ENCODE results near the gene PRELP. TPM values are rescaled to one million over a fixed set of nuclear protein-coding genes. Genes with fewer than 3 reads are reported as not detected.

PRELP gene
- total and polyA plus RNA-seq, 2 of the 8 experiments (the other 6 are each of a cell fraction or from before 2014, with no cell fraction given): 0.13 to 0.23 TPM

DNA sequence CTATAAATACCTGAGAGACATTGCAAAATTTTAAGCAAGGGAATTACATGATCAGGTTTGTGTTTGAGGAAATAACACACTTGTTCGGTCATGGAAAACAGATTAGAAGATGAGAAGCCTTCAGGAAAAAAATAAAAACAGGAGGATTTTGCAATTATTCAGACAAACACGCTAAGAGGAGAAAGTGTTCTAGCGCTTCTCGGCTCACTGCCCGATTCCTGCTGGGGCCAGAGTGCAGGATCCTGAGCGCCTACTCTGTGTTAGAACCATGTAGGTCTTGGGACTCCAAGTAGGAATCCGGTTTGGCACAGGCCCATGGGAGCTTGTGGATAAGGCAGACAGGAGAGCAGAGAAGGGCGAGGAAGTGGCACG lies 8.1 kb upstream of the PRELP start:
- no peak for FAIRE-seq
- Histone ChIP-seq H2BK12ac (ENCODE audit: low read depth, low read length) (no peak overlapping the region), H4K20me1 (replicated peaks in 1 of 2; ENCODE audit: control insufficient read depth in 1 of 2, insufficient read depth in 2 of 2, low read length in 2 of 2) (no peaks in the 10 kb centered on the region), H2BK15ac (ENCODE audit: low read length) (0 out of 2 replicates have a peak overlapping the region, but pooled peaks have one; percentile 72), H3K27me3 (replicated peaks in 1 of 4; ENCODE audit: control insufficient read depth in 3 of 4, extremely low read depth in 1 of 4, insufficient read depth in 3 of 4, low read length in 3 of 4) (no peaks in the 10 kb centered on the region; a peak in 1 of 7 replicates), H3K4me1 (replicated peaks in 1 of 4; ENCODE audit: control insufficient read depth in 3 of 4, insufficient read depth in 4 of 4, low read length in 3 of 4) (peaks cover 0 to 7% (median 3%) of the 10 kb centered on the region in 4 experiments; a peak in 3 of 7 replicates), H3K18ac (ENCODE audit: extremely low read depth, low read length) (no peak overlapping the region), H3K79me2 (ENCODE audit: control insufficient read depth in 1 of 2, insufficient read depth in 2 of 2, low read length in 2 of 2) (no peaks in the 10 kb centered on the region), H3K23ac (ENCODE audit: insufficient read length) (no peak overlapping the region), H3K4ac (replicated peaks; ENCODE audit: insufficient read length, low read depth, low read length) (no peak overlapping the region), H4K8ac (ENCODE audit: extremely low read depth, insufficient read depth, low read length) (no peak overlapping the region), H3K56ac (replicated peaks; ENCODE audit: insufficient read length, low read depth, low read length) (no peak overlapping the region), H3K36me3 (ENCODE audit: control insufficient read depth in 2 of 4, insufficient read depth in 4 of 4, low read length in 3 of 4) (no peaks in the 10 kb centered on the region), H4K5ac (ENCODE audit: insufficient read length, low read depth, low read length) (no peak overlapping the region), H2BK120ac (replicated peaks; ENCODE audit: low read depth, low read length) (no peak overlapping the region), H3K14ac (ENCODE audit: insufficient read length) (no peak overlapping the region), H4K91ac (replicated peaks; ENCODE audit: insufficient read length, low read length) (no peak overlapping the region), H3K79me1 (ENCODE audit: low read depth, low read length) (no peaks in the 10 kb centered on the region), H2BK5ac (ENCODE audit: low read depth, low read length) (no peak overlapping the region), H3K4me3 (ENCODE audit: extremely low read depth in 1 of 4, insufficient read depth in 2 of 4, low read depth in 3 of 4, low read length in 4 of 4) (no peak overlapping the region), H3K27ac (ENCODE audit: low read depth, low read length) (no peak overlapping the region), H2AFZ (ENCODE audit: low read length) (no peak overlapping the region), H2AK5ac (ENCODE audit: low read depth, low read length) (no peak overlapping the region), H2BK20ac (ENCODE audit: low read length) (no peak overlapping the region), H3K9ac (replicated peaks in 1 of 4; ENCODE audit: extremely low read depth in 1 of 4, low read depth in 3 of 4, low read length in 3 of 4) (no peak overlapping the region), H3K23me2 (ENCODE audit: low read depth, low read length) (no peaks in the 10 kb centered on the region), H3K4me2 (ENCODE audit: insufficient read depth in 1 of 2, low read depth in 2 of 2, low read length in 2 of 2) (no peak overlapping the region), H3K9me3 (ENCODE audit: insufficient read depth in 2 of 2, low read depth in 1 of 2, low read length in 1 of 2) (no peaks in the 10 kb centered on the region)
- no peak for DNase-seq (ENCODE audit: low read depth in 1 of 2, low spot score in 2 of 2)
- TF ChIP-seq RXRA (IDR thresholded peaks at IDR 0.05; ENCODE audit: insufficient read depth, low read depth, low read length): no peak
- no peak for TF ChIP-seq MAX (IDR thresholded peaks at IDR 0.05)
- TF ChIP-seq SP1 (IDR thresholded peaks at IDR 0.05; ENCODE audit: low read depth, low read length): no peak
- TF ChIP-seq TBP (IDR thresholded peaks at IDR 0.05; ENCODE audit: low read depth, low read length): no peak
- TF ChIP-seq GABPA (IDR thresholded peaks at IDR 0.05; ENCODE audit: borderline replicate concordance, insufficient read depth, low read length): no peak
- no peak for TF ChIP-seq SRF (IDR thresholded peaks at IDR 0.05; ENCODE audit: low read depth, low read length)
- TF ChIP-seq CBX5 (IDR thresholded peaks at IDR 0.05; ENCODE audit: low read depth, low read length): no peak
- TF ChIP-seq HDAC2 (IDR thresholded peaks at IDR 0.05; ENCODE audit: borderline replicate concordance in 1 of 2, low read depth in 2 of 2, low read length in 2 of 2): no peak
- no peak for TF ChIP-seq SIRT6 (IDR thresholded peaks at IDR 0.05; ENCODE audit: low read length)
- TF ChIP-seq SAP30 (IDR thresholded peaks at IDR 0.05; ENCODE audit: insufficient read depth, insufficient replicate concordance, low read length): no peak
- no peak for TF ChIP-seq TAF1 (IDR thresholded peaks at IDR 0.05; ENCODE audit: low read depth, low read length)
- no peak for TF ChIP-seq POLR2A (IDR thresholded peaks at IDR 0.05; ENCODE audit: control extremely low read depth in 1 of 2, low read depth in 2 of 2, low read length in 2 of 2)
- no peak for TF ChIP-seq CREB1 (IDR thresholded peaks at IDR 0.05)
- no peak for TF ChIP-seq NRF1 (IDR thresholded peaks at IDR 0.05; ENCODE audit: low read depth, low read length)
- WGBS, 2 experiments (ENCODE audit: extremely low coverage in 1 of 2, insufficient coverage in 1 of 2, insufficient read length in 1 of 2, insufficient replicate concordance in 2 of 2, low coverage in 1 of 2, low lambda C conversion rate in 2 of 2, missing lambda C conversion rate in 1 of 2): 87% methylated on average over 9 of the region's 9 CpGs; no CpG with 5 or more reads in 1 of the 2 experiments
- CTCF ChIA-PET (ENCODE audit: partially characterized antibody): interaction anchor here (0.9 to 23.5 kb wide), 7 partner anchors 11 to 195 kb away, joined by 3 to 330 read pairs (median 3); partner anchors contain the start of gene FMOD
- POLR2A ChIA-PET (ENCODE audit: partially characterized antibody): no interaction called here
